HepG2 (cell line): ENCODE measurements around the gene PHOSPHO2. TPM values are rescaled to one million over a fixed set of nuclear protein-coding genes. Genes with fewer than 3 reads are reported as not detected.
A peak's percentile ranks its signal among the peaks of the same experiment; 100 is the strongest.

ENCODE experiments used
- CEBPG ChIP-seq: IDR thresholded peaks from 2 replicates; pipeline ENCODE4 v1.6.1; 2016
- CHD2 ChIP-seq: IDR thresholded peaks from 2 replicates; pipeline ENCODE4 v1.6.1; 2011; ENCODE audit warnings: low read depth, low read length, improper control_type of control experiment
- IRF2 ChIP-seq: IDR thresholded peaks from 2 replicates; pipeline ENCODE4 v1.6.1; 2018; ENCODE audit warnings: missing genetic modification reagents, missing compliant biosample characterization
- KLF16 ChIP-seq, 2 experiments: sonication (generic) in 1 of 2; formaldehyde crosslinking in 1 of 2; IDR thresholded peaks; 2 replicates each; pipeline versions ENCODE4 v1.6.1 to v1.8.0; 2016 to 2023; ENCODE audit warnings: missing genetic modification reagents in 2 of 2, missing compliant biosample characterization in 1 of 2
- MBNL3 ChIP-seq: fragments of 250-450 bp; sonication (Bioruptor Pico); conservative IDR thresholded peaks from 2 replicates; pipeline ENCODE4 v1.8.0; 2022; ENCODE audit warnings: mild to moderate bottlenecking, inconsistent platforms
- POLR2AphosphoS2 ChIP-seq: IDR thresholded peaks from 2 replicates; pipeline ENCODE4 v1.6.1; 2011; ENCODE audit warnings: low read depth, low read length, improper control_type of control experiment
- RFX1 ChIP-seq: fragments of 450-650 bp; IDR thresholded peaks from 2 replicates; pipeline ENCODE4 v1.6.1; 2017
- SMC3 ChIP-seq: IDR thresholded peaks from 2 replicates; pipeline ENCODE4 v1.6.1; 2011; ENCODE audit warnings: low read length, improper control_type of control experiment
- ZFP36 ChIP-seq: fragments of 150-350 bp; IDR thresholded peaks from 2 replicates; pipeline ENCODE4 v1.6.1; 2018; ENCODE audit warnings: borderline replicate concordance, low read length, low read depth; ENCODE audit not compliant: partially characterized antibody
- ZNF24 ChIP-seq: fragments of 450-650 bp; IDR thresholded peaks from 2 replicates; pipeline ENCODE4 v1.6.1; 2017; ENCODE audit warnings: antibody characterized with exemption, mild to moderate bottlenecking
- ZNF33A ChIP-seq: sonication (generic); formaldehyde crosslinking; IDR thresholded peaks from 2 replicates; pipeline ENCODE4 v1.5.1; 2020; ENCODE audit warnings: missing genetic modification reagents, mild to moderate bottlenecking, moderate library complexity, borderline replicate concordance
- ZNF629 ChIP-seq: sonication (generic); formaldehyde crosslinking; conservative IDR thresholded peaks from 2 replicates; pipeline ENCODE4 v1.5.0; 2020; ENCODE audit warnings: missing genetic modification reagents
- ZNF816 ChIP-seq: sonication (generic); formaldehyde crosslinking; IDR thresholded peaks from 2 replicates; pipeline ENCODE4 v1.8.0; 2022; ENCODE audit warnings: missing genetic modification reagents, mild to moderate bottlenecking, borderline replicate concordance
- polyA plus RNA-seq, 8 experiments: library from polyadenylated mRNA; depleted of rRNA in 3 of 8; stranded (reverse) in 7 of 8; unstranded in 1 of 8; fragments of >200 nt; fragmentation: Illumina TruSeq in 4 of 8; extraction: Trizol in 4 of 8; gene quantifications; 2 replicates each; pipeline versions ENCODE4 v1.2.1 to v1.2.3, GENCODE V29; 2011 to 2016; ENCODE audit warnings: low read depth in 4 of 8, missing spikeins in 1 of 8, mixed read lengths in 1 of 8; ENCODE audit not compliant: insufficient read depth in 1 of 8
- total RNA-seq, 5 experiments: library from RNA; depleted of rRNA; stranded (reverse); fragments of >200 nt; fragmentation: Illumina TruSeq; extraction: Trizol; gene quantifications; 2 replicates each; pipeline ENCODE4 v1.2.3, GENCODE V29; 2016; ENCODE audit warnings: low read depth in 1 of 5
- TF ChIP-seq, protein P1 (sequence below): sonication (generic); formaldehyde crosslinking; IDR thresholded peaks from 2 replicates; pipeline ENCODE4 v1.4.0; 2020; ENCODE audit warnings: missing genetic modification reagents, borderline replicate concordance
- TF ChIP-seq, protein P2 (sequence below): IDR thresholded peaks from 2 replicates; pipeline ENCODE4 v1.6.1; 2016; ENCODE audit warnings: control low read depth
- TF ChIP-seq, protein P3 (sequence below), 2 experiments: sonication (generic) in 1 of 2; formaldehyde crosslinking in 1 of 2; IDR thresholded peaks; 2 replicates each; pipeline versions ENCODE4 v1.4.0 to v1.6.1; 2018 to 2020; ENCODE audit warnings: missing genetic modification reagents in 2 of 2, borderline replicate concordance in 1 of 2, low read depth in 1 of 2, mild to moderate bottlenecking in 1 of 2, missing biosample characterization in 1 of 2
- TF ChIP-seq, protein P4 (sequence below): sonication (generic); formaldehyde crosslinking; IDR thresholded peaks from 2 replicates; pipeline ENCODE4 v1.8.0; 2022; ENCODE audit warnings: missing genetic modification reagents, mild to moderate bottlenecking, borderline replicate concordance
- TF ChIP-seq, protein P5 (sequence below): sonication (generic); formaldehyde crosslinking; IDR thresholded peaks from 2 replicates; pipeline ENCODE4 v1.5.0; 2020; ENCODE audit warnings: mild to moderate bottlenecking, missing genetic modification reagents, moderate library complexity

The PHOSPHO2 gene
- total and polyA plus RNA-seq, 2 of the 13 experiments (the other 11 are each of a cell fraction or from before 2014, with no cell fraction given), result 6.1 to 11.4 TPM

DNA sequence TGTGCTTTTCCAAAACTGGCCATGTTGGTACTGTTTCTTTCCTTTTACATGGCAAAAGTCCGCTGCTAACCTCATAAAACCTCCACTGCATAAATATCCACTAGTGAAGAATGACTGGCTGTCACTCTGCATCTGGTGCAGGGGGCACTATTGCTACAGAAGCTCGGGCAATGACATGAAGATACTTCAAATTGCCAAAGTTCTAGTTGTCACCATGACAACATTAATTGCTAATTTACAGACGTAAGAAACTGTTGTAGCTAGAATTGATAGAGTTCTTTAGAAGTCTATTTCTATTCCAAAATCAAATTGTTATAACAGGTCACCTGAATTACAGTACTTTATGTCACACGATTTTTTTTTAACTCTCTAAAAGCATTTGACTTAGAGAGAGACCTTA, 909 bp upstream of the PHOSPHO2 start (continued):
- TF ChIP-seq, protein P1, sequence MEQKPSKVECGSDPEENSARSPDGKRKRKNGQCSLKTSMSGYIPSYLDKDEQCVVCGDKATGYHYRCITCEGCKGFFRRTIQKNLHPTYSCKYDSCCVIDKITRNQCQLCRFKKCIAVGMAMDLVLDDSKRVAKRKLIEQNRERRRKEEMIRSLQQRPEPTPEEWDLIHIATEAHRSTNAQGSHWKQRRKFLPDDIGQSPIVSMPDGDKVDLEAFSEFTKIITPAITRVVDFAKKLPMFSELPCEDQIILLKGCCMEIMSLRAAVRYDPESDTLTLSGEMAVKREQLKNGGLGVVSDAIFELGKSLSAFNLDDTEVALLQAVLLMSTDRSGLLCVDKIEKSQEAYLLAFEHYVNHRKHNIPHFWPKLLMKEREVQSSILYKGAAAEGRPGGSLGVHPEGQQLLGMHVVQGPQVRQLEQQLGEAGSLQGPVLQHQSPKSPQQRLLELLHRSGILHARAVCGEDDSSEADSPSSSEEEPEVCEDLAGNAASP (CRISPR knock-in tag), result peak; percentile 40; the same call in 1 of the 2 replicates
- TF ChIP-seq, protein P2, sequence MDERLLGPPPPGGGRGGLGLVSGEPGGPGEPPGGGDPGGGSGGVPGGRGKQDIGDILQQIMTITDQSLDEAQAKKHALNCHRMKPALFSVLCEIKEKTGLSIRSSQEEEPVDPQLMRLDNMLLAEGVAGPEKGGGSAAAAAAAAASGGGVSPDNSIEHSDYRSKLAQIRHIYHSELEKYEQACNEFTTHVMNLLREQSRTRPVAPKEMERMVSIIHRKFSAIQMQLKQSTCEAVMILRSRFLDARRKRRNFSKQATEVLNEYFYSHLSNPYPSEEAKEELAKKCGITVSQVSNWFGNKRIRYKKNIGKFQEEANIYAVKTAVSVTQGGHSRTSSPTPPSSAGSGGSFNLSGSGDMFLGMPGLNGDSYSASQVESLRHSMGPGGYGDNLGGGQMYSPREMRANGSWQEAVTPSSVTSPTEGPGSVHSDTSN (CRISPR knock-in tag), result 0 out of 2 replicates have a peak, but pooled peaks have one; percentile 34
- TF ChIP-seq ZNF816, result 0 out of 2 replicates have a peak, but pooled peaks have one; percentile 60
- TF ChIP-seq KLF16 (CRISPR knock-in tag; IDR thresholded peaks at IDR 0.05), result 0 out of 4 replicates have a peak, but pooled peaks of 1 of the 2 experiments have one; percentile 26
- peak; percentile 23; the same call in 1 of the 2 replicates for TF ChIP-seq CEBPG
- TF ChIP-seq CHD2, result no peak
- no peak for TF ChIP-seq ZNF629 (CRISPR knock-in tag)
- TF ChIP-seq MBNL3, result no peak
- no peak for TF ChIP-seq POLR2AphosphoS2
- TF ChIP-seq IRF2, result 0 out of 2 replicates have a peak, but pooled peaks have one; percentile 43
- peak; percentile 62; the same call in 1 of the 2 replicates for TF ChIP-seq SMC3
- TF ChIP-seq ZNF24, result 0 out of 2 replicates have a peak, but pooled peaks have one; percentile 0
- TF ChIP-seq, protein P3, sequence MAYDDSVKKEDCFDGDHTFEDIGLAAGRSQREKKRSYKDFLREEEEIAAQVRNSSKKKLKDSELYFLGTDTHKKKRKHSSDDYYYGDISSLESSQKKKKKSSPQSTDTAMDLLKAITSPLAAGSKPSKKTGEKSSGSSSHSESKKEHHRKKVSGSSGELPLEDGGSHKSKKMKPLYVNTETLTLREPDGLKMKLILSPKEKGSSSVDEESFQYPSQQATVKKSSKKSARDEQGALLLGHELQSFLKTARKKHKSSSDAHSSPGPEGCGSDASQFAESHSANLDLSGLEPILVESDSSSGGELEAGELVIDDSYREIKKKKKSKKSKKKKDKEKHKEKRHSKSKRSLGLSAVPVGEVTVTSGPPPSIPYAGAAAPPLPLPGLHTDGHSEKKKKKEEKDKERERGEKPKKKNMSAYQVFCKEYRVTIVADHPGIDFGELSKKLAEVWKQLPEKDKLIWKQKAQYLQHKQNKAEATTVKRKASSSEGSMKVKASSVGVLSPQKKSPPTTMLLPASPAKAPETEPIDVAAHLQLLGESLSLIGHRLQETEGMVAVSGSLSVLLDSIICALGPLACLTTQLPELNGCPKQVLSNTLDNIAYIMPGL (CRISPR knock-in tag; IDR thresholded peaks at IDR 0.05; ENCODE audit: borderline replicate concordance in 1 of 2, low read depth in 1 of 2), result 0 out of 4 replicates have a peak, but pooled peaks of 1 of the 2 experiments have one; percentile 28
- TF ChIP-seq, protein P4, sequence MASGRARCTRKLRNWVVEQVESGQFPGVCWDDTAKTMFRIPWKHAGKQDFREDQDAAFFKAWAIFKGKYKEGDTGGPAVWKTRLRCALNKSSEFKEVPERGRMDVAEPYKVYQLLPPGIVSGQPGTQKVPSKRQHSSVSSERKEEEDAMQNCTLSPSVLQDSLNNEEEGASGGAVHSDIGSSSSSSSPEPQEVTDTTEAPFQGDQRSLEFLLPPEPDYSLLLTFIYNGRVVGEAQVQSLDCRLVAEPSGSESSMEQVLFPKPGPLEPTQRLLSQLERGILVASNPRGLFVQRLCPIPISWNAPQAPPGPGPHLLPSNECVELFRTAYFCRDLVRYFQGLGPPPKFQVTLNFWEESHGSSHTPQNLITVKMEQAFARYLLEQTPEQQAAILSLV (CRISPR knock-in tag), result no peak
- no peak for TF ChIP-seq ZFP36
- TF ChIP-seq RFX1, result peak; percentile 63
- no peak for TF ChIP-seq ZNF33A (CRISPR knock-in tag)
- TF ChIP-seq, protein P5, sequence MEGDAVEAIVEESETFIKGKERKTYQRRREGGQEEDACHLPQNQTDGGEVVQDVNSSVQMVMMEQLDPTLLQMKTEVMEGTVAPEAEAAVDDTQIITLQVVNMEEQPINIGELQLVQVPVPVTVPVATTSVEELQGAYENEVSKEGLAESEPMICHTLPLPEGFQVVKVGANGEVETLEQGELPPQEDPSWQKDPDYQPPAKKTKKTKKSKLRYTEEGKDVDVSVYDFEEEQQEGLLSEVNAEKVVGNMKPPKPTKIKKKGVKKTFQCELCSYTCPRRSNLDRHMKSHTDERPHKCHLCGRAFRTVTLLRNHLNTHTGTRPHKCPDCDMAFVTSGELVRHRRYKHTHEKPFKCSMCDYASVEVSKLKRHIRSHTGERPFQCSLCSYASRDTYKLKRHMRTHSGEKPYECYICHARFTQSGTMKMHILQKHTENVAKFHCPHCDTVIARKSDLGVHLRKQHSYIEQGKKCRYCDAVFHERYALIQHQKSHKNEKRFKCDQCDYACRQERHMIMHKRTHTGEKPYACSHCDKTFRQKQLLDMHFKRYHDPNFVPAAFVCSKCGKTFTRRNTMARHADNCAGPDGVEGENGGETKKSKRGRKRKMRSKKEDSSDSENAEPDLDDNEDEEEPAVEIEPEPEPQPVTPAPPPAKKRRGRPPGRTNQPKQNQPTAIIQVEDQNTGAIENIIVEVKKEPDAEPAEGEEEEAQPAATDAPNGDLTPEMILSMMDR (CRISPR knock-in tag), result peak; percentile 76
